HuH-7 (cell line): ENCODE measurements around the gene VPS33B.
A peak's percentile ranks its signal among the peaks of the same experiment; 100 is the strongest.

ENCODE experiments used
- DNase-seq: peaks from one replicate; pipeline ENCODE4 v3.0.0; 2011; ENCODE audit warnings: low spot score

VPS33B gene

DNA sequence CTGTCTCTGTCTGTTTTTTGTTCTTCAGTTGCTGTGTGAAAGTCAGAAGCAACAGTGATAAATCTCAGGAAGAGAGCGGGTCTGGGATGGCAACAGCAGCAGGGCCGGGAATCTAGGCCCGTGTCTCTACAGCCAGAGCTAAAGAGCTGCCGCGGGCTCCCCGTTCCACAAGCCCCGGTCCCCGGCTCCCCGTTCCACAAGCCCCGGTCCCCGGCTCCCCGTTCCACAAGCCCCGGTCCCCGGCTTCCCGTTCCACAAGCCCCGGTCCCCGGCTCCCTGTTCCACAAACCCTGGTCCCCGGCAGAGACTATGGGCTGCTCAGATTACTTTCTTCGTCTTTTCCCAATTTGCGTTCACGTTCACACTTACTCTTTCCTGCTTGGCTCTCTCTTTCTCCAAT lies 48.2 kb downstream of the VPS33B start:
- no peak for DNase-seq

DNA sequence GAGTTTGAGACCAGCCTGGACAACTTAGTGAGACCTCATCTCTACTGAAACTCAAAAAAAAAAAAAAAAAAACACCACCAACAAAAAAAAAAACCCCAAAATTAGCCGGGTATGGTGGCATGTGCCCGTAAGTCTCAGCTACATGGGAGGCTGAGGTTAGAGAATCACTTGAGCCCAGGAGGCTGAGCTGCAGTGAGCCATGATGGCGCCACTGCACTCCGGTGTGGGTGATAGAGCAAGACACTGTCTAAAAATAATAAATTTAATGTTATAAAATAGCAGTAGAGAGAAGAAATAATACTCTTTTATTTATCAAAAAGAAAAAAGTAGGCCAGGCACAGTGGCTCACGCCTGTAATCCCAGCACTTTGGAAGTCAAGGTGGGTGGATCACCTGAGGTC lies 50.3 kb downstream of the VPS33B start:
- no peak for DNase-seq

DNA sequence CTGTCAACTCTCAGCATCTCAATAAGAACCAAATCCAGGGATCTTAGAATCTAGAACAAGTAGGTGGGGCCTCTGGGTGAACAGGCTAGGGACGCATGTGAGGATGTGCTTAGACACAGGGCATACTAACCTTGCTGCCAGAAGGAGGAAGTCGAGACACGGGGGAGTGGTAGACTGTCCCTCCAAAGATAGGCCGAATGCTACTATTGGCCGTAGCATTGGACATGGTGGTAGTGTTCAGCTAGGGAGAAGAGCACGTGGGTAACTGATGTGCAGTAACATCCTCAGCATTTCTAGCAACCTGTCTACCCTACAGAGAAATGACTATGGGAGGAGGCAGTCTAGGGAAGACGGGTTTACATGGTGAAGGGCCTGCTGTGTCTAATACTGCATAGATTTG lies 52.1 kb downstream of the VPS33B start:
- no peak for DNase-seq

DNA sequence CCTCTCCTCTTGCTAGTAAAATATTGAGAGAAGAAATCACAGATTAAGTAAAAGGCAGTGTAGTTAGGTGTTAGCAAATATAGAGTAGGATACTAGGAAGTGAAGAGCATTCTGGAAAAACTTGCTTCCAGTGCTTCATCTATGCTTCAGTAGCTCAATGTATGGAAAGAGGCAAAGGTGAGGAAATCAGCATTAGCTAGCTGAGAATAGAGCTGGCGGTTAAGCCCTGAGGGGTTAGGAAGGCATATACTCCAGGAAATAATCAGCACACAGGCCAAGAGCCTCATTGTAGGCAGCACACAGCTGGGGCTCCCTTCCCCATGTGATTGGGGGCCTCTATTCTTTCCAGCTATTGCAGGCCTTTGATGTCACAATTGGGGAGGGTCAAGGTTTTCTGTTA lies 54.0 kb downstream of the VPS33B start:
- no peak for DNase-seq

DNA sequence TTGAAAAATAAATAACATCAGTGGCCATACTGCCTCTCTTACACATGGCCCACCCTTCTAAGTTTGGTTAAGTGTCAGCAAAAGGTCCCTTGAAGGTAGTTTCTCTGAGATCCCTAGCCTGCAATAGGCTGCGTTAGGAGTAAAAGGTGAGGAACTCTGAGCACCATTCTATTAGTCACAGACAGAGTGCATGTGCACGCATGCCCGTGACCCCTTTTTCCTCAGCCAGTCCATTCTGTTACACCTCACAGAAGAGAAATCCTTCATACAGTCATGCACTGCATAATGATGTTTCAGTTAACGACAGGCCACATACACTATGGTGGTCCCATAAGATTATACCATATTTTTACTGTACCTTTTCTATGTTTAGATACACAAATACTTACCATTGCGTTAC lies 55.2 kb downstream of the VPS33B start:
- no peak for DNase-seq

DNA sequence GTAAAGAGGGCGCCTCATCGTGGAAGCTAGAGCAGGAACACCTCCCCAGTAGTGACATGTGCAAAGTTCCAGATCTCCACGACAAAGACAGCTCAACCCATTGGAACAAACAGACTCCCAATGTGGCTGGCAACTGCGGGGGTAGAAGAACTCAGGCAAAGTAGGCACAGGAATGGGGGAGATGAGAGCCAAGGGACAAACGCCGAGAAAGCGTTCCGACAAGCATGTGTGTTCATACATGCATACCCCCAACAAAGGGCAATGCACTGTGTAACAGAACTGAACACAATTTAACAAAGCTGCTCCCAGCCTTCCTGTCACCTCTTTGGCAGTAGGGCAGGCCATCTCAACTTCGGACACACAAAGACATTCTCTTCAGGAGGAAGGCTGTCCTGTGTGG lies 56.1 kb downstream of the VPS33B start:
- no peak for DNase-seq

DNA sequence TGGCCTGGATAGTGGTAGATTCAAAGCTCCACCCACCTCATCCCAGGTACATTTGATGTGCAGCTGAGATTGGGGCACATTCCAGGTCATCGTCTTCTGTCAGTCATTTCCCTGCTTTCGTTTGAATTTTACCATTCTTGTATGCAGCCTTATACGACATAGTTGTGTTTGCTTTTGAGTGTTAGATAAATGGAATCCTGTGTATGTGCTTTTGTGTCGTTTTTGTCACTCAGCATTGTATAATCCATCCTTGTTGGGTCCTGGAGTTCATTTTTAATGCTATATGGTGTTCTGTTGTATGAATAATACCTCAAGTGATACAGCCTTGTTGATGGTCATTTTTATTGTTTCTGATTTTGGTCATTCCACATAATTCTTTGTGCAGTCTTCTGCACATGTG lies 60.4 kb downstream of the VPS33B start:
- DNase-seq = no peak

DNA sequence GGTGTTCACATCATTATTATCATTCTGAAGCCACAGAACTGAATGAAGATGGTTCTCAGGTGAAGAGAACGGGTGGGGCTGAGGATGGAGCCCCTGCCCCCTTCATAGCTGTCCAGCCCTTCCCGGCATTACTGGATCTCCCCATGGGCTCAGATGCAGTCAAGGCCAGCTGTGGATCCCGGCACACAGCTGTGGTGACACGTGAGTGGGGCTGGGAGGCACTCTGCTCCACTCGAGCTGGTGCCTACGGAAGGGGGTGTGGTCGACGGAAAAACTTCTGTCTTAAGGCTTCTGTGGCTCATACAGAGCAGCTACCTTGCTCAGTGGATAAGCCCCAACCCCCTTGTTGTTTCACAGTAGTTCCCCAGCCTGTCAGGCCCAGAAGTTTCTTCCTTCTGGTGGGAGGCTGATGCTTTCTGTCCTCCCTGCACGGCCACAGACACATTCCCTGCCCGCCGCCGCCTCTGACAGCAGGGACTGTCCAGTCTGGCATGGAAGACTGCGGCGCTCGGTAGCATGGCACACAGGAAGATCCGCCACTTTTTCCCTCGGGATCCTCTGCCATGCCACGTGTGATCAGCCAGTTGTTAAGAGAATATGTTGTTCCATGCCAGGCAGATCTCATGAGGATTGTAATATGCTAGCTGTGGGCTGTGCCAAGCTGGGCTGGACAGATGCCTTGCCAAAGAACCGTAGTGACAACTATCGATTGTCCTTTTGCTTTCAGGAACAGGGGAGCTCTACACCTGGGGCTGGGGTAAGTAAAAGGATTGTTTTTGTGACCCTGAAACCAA lies 61.9 kb downstream of the VPS33B start:
- no peak for DNase-seq

DNA sequence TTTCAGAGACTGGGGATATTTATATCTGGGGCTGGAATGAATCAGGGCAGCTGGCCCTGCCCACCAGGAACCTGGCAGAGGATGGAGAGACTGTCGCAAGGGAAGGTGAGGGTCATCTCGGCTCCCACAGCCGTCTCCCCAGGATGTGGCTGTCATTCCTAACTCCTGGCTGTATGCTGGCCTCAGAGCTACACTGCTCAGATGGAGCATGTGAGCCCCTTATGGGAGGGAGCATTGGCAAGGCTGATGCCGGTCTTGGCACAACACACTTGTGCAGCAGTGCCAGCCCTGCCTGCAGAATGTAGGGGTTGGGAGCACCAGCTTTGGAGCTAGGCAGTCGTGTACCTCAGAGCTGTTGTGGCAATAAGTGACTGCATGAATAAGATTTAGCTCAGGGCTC lies 62.5 kb downstream of the VPS33B start:
- no peak for DNase-seq

DNA sequence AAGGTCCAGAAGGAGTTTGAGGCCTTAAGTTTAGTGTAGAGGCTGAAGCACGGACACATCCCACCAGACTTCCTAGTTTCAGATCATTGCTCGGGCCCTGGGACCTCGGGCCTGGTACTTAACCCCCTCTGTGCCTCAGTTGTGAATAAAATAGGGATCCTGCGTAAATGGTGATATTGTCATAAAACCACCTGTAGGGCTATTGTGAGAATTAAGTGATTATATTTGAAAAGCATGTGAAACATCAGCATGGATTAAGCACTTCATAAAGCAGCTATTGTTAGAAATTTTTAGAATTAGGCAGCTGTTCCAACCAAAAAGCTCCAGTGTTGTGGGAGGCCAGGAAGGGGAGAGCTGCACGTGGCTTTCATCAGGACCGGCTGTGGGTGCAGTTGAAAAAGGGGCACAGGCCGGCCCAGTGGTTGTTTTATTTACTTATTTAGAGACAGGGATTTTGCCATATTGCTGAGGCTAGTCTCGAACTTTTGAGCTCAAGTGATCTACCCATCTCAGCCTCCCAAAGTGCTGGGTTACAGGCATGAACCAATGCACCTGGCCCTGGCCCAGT lies 63.3 kb downstream of the VPS33B start:
- no peak for DNase-seq

DNA sequence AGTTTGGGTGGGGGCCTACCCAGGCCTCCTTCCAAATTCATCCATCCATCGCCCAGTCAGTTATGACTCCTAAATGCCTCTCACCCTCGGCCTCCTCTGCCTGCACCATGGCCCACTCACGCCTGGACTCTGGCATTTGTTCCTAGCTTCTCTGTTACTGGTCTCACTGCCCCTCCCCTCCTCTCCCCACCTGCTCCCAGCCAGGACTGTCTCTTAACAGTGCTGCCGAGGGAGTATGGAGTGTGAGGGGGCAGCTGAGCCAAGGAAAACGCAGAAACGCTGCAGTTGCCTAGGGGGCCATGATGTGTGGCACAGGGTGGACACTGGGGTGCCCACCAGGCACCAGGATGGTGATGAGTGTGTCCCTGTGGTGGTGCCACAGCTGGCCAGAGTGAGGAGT lies 64.6 kb downstream of the VPS33B start:
- no peak for DNase-seq

DNA sequence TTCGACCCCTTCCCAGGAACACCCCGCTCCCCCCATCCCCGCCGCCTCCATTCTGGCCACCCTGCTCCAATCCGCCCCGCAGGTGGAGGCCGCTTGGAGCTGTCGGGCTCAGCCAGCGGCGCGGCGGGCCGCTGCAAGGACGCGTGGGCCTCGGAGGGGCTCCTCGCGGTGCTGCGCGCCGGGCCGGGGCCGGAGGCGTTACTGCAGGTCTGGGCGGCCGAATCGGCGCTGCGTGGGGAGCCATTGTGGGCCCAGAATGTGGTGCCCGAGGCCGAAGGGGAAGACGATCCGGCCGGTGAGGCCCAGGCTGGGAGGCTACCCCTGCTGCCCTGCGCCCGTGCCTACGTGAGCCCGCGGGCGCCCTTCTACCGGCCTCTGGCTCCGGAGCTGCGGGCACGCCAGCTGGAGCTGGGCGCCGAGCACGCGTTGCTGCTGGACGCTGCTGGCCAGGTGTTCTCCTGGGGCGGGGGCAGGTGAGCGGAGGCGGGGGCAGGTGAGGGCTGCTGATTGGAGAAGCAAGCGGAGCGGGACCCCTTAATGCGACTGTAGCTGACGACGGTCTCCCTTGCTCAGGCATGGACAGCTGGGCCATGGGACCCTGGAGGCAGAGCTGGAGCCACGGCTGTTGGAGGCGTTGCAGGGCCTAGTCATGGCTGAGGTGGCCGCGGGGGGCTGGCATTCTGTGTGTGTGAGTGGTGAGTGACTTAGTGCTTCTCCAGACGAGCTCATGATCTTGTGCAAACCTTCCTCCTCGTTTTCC lies 65.2 kb downstream of the VPS33B start:
- DNase-seq = no peak

DNA sequence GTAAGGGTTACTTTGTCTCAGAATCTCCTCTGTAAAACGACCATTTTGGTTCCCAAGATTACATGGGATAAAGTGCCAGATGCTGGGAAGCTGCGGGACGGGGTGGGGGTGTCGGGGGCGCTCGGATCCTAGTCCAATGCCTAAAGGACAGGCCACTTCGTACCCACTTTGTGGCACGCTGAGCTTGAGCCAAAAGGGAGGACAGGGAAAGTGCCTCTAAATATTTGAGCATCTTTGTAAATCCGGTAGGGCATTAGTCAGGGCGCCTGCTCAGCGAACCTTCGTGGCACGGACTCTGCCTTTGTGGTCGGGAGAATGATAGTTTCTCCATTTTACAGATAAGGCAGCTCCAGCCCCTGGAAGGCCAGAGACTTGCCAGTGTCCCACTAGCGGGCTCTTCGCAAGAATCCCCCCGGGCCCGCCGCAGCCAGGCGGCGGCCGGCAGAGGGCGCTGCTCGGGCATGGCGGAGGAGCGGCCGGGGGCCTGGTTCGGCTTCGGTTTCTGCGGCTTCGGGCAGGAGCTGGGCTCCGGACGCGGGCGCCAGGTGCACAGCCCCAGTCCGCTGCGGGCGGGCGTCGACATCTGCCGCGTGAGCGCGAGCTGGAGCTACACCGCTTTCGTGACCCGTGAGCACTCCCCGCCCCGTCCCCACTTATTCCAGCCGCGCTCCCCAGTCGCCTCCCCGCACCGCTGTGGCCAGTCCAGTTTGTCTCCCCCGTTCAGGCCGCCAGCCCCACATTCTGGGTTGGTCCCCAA lies 65.9 kb downstream of the VPS33B start:
- peak; percentile 98 for DNase-seq

DNA sequence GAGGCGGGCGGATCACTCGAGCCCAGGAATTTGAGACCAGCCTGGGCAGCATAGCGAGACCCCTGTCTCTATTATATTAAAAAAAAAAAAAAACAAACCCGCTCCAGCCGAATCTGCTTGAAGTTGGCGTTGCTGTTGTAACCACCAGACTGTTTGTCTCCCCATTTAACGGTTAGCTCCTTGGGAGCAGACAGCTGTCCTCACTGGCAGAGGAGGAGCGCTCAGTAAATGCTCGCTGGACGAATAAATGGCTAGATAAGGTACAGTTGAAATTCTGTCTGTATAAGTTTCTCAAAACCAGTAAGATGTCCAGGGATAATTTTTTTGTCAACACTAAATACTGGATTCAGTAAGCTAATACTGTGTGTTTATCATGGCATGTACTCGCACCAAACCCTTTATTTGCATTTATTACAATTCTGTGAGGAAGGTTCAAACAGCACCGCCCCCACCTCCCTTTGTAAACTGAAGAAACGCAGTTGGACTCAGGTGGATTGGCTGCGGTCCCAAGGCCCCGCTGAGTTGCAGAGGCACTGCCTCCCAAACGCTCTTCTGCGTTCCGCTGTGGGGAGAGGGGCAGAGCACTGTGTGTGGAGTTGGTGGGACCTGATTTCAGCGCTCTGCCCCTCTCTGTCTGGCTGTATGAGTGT lies 66.6 kb downstream of the VPS33B start:
- DNase-seq = peak; percentile 54

DNA sequence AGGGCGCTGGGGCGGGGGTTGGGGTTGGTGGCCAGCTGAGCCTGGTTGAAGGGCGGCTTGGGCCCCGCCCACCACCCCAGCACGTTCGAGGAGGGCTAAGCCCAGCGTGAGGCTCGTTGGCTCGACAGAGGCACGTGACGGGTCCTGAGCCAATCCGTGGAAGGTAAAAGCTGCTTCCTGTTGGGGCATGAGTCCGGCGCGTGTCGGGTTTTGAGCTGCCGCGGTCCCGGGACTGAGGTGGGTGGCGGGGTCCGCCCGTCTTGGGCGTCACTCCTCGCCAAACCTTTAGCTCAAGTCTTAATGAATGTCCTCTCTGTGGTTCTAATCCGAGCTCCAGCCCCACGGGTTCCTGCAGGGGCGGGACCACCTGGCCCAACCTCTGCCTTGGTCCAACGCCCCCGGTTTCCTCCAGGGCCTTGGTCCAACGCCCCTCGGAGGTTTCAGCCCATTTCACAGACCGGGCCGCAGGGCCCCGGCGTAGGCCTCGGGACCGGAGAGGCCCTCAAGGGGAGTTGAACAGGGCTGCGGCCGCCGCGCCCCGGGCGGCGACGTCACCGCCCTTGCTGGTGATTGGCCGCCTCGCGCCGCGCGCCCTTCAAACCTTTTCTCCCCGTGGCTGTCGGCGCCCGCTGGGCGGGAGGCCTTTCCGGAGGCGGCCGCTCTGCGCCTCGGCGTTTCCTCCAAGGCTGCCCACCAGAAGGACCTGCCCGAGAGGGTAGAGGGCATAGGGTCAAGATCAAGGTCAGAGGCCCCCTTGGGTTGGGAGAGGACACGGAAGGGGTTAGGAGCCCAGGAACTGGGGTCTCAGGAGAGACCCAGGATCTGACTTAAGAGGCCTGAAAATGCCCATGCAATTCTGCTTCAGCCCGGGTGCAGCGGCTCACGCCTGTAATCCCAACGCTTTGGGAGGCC lies 67.4 kb downstream of the VPS33B start, which contains the start of gene RCCD1:
TSS of gene RCCD1 (plus strand) at position 173 of the 912 bp plus-strand sequence. CDS start 1,851 bp downstream, outside the sequence.
- DNase-seq = peak; percentile 100

DNA sequence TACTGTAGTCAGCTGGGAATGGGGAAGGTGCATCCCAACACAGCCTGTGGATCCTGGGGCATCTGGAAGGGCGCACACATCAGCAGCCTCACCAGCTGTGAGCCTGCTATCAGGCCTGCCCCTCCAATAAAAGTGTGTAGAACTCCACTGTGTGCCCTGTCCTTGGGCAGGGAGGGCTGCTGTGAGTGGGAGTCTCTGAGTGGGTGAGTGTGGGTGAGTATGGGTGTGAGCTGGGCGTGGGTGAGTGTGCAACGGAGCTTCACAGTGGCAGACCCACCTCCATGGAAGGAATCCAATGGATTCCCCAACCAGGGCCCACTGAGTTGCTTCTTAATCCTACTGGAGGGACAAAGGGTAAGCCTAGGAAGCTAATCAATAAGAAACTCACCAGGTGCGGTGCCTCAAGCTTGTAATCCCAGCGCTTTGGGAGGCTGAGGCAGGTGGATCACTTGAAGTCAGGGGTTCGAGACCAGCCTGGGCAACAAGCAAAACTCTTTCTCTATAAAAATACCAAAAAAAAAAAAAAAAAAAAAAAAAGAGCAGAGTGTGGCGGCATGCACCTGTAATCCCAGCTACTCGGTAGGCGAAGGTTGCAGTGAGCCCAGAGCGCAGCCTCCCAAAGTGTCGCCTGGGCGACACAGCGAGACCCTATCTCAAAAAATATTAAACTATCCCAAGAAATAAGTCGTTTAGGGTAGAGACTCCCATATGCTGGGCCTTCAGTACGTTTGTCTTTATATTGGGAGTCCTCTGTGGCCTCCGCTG lies 68.3 kb downstream of the VPS33B start:
- DNase-seq = no peak

DNA sequence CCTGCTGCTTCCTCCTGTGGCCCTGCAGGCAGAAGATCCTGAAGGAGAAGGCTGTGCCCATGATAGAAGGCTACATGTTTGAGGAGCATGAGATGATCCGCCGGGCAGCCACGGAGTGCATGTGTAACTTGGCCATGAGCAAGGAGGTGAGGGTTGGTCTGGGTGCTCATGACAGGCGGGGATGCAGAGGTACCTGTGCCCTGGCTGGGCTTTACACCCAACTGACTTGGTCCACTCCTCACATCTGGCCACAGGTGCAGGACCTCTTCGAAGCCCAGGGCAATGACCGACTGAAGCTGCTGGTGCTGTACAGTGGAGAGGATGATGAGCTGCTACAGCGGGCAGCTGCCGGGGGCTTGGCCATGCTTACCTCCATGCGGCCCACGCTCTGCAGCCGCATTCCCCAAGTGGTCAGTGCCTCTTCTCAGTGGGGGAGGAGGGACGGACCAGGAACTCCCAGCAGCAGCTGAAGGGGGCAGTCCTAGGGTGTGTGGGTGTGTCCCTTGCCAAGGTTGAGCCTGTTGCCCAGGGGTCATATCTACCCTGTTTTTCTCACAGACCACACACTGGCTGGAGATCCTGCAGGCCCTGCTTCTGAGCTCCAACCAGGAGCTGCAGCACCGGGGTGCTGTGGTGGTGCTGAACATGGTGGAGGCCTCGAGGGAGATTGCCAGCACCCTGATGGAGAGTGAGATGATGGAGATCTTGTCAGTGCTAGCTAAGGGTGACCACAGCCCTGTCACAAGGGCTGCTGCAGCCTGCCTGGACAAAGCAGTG lies 69.3 kb downstream of the VPS33B start:
- no peak for DNase-seq

DNA sequence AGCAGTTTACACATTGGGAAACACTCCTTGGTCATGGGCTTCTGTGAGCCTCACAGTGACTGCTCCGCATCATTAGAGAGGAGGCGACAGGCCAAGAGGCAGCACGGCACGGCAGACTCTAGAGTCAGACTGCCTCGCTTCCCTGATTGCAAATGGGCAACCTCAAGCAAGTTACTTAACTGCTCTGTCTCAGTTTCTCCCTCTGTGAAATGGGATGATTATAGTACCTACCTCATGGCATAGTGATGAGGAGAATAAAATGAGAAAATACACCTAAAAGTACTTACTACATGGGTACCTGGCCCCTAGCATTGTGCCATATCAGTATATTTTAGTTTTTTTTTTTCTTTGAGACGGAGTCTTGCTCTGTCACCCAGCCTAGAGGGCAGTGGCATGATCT lies 71.7 kb downstream of the VPS33B start:
- DNase-seq = no peak

DNA sequence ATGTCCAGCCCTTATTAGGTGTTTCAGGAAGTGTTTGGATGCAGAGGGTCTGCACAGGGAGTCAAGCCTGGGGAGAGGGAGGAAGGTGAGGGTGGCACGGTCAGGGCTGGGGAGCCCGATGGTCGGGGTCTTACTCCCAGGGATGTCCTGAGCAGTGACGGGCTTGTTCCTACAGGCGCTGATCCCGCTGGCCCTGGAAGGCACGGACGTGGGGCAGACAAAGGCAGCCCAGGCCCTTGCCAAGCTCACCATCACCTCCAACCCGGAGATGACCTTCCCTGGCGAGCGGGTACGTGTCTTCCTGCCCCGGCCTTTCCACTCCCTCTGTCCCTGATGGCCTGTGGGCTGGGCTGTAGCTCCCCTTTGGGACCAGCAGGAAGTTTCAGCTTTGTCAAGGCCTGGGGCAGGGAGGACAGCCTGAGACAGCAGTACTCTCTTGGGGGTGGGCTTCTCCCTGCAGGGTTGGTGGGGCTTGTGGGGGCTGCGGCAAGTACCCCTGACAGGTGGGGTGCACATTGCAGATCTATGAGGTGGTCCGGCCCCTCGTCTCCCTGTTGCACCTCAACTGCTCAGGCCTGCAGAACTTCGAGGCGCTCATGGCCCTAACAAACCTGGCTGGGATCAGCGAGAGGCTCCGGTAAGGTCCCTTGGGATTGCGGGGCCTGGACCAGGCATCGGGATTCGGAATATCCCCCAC lies 72.3 kb downstream of the VPS33B start:
- DNase-seq = no peak
